ENCODE measurements around the gene TP53I11.

TP53I11 gene

GRCh38 chr11:44977493-44977984, 26.9 kb upstream of the TP53I11 start:
- Mint-ChIP-seq H3K4me3 (no peak overlapping the region), H3K9me3 (no peaks in the 10 kb centered on the region), H3K4me1 (no peaks in the 10 kb centered on the region), H3K27ac (peak overlapping the region in 2 of 3 experiments; percentile 69 to 79), H3K27me3 (ENCODE audit: low read depth) (peaks cover 14% of the 10 kb centered on the region), H3K36me3 (ENCODE audit: low read depth) (no peaks in the 10 kb centered on the region)
- peak in 1 of 3 experiments; percentile 22 for TF ChIP-seq CTCF (IDR thresholded peaks at IDR 0.05; ENCODE audit: unreplicated experiment in 3 of 3)

- Mint-ChIP-seq H3K4me3 (no peak overlapping the region), H3K4me1 (no peaks in the 10 kb centered on the region), H3K27me3 (ENCODE audit: low read depth) (peaks cover 14% of the 10 kb centered on the region), H3K36me3 (ENCODE audit: low read depth) (no peaks in the 10 kb centered on the region), H3K27ac (no peak overlapping the region), H3K9me3 (no peaks in the 10 kb centered on the region)
- TF ChIP-seq CTCF (IDR thresholded peaks at IDR 0.05; ENCODE audit: unreplicated experiment in 3 of 3): no peak
Observed at GRCh38 chr11:44976576-44976975, 25.9 kb upstream of the TP53I11 start.

- H3K36me3 Mint-ChIP-seq (ENCODE audit: low read depth): no peaks in the 10 kb centered on the region
- TF ChIP-seq CTCF (IDR thresholded peaks at IDR 0.05; ENCODE audit: unreplicated experiment in 3 of 3): no peak
- H3K4me3 Mint-ChIP-seq: no peak overlapping the region
Observed at GRCh38 chr11:44974402-44975000, 23.8 kb upstream of the TP53I11 start.

GRCh38 chr11:44973632-44974401, 23.1 kb upstream of the TP53I11 start:
- no peaks in the 10 kb centered on the region for H3K4me1 Mint-ChIP-seq
- H3K27ac Mint-ChIP-seq: no peak overlapping the region
- TF ChIP-seq CTCF (IDR thresholded peaks at IDR 0.05; ENCODE audit: unreplicated experiment in 3 of 3): no peak
- no peak overlapping the region for H3K4me3 Mint-ChIP-seq
- peaks cover 4% of the 10 kb centered on the region for H3K27me3 Mint-ChIP-seq (ENCODE audit: low read depth)
- no peaks in the 10 kb centered on the region for H3K36me3 Mint-ChIP-seq (ENCODE audit: low read depth)
- no peaks in the 10 kb centered on the region for H3K9me3 Mint-ChIP-seq

More at GRCh38 chr11:44974402-44975000, 23.8 kb upstream of the TP53I11 start:
- H3K27me3 Mint-ChIP-seq (ENCODE audit: low read depth): peaks cover 9% of the 10 kb centered on the region
- no peaks in the 10 kb centered on the region for H3K9me3 Mint-ChIP-seq
- no peak overlapping the region for H3K27ac Mint-ChIP-seq
- no peaks in the 10 kb centered on the region for H3K4me1 Mint-ChIP-seq

GRCh38 chr11:44972746-44973435, 22.2 kb upstream of the TP53I11 start:
- Mint-ChIP-seq H3K27me3 (ENCODE audit: low read depth) (peaks cover 4% of the 10 kb centered on the region), H3K4me1 (no peaks in the 10 kb centered on the region), H3K9me3 (no peaks in the 10 kb centered on the region), H3K27ac (peak overlapping the region in 1 of 3 experiments; percentile 51), H3K36me3 (ENCODE audit: low read depth) (no peaks in the 10 kb centered on the region), H3K4me3 (no peak overlapping the region)
- TF ChIP-seq CTCF (IDR thresholded peaks at IDR 0.05; ENCODE audit: unreplicated experiment in 3 of 3): no peak

All from nephron (organoid).